Measurements from ENCODE around the gene CITED4. TPM values are rescaled to one million over a fixed set of nuclear protein-coding genes. Genes with fewer than 3 reads are reported as not detected.
A peak's percentile ranks its signal among the peaks of the same experiment; 100 is the strongest.

The CITED4 gene
- total and polyA plus RNA-seq, 3 experiments from 2014 or later: 1.3 to 16.4 (median 1.7) TPM

DNA sequence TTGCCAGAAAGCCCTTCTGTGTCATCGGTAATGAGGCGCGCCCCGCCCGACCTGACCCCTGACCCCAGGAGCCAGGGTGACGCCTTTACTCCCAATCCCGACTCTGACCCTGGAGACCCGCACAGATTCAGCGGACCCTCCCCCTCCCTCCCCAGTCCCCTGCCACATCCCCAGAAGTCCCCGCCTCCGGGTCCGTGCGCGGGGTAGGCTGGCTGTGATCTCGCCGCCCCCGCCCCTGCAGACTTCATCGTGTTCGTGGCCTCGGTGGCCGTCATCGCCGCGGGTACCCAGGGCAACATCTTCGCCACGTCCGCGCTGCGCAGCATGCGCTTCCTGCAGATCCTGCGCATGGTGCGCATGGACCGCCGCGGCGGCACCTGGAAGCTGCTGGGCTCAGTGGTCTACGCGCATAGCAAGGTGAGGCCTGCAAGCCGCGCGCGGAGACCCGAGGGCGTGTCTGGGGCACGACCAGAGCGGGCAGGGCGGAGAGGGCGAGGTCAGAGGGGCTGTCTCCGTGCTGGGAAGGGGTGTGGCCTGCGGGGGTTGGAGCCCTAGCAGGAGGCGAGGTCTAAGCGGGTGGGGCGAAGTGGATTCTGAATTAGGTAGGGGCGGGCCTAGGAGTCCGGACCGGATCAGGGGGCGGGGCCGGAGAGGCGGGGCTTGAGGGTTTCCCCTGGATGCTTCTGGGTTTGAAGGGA lies 43.8 kb downstream of the CITED4 start:
- CTCF ChIA-PET: interaction anchor here (1.2 kb wide), 1 partner anchor 134 kb away, joined by 3 read pairs; no protein-coding TSS in a partner anchor
- no peaks in the 10 kb centered on the region for H3K27me3 Mint-ChIP-seq
- H3K27ac ChIP-seq (ENCODE audit: low read depth, low read length): no peak overlapping the region
- no peaks in the 10 kb centered on the region for H3K36me3 Mint-ChIP-seq
- peak overlapping the region; percentile 73 to 93 (median 85) for H3K4me3 Mint-ChIP-seq
- H3K36me3 ChIP-seq (ENCODE audit: insufficient read depth, low read length): no peaks in the 10 kb centered on the region
- H3K9me3 ChIP-seq (ENCODE audit: low read length): no peaks in the 10 kb centered on the region
- POLR2A ChIA-PET: interaction anchor here (0.5 to 1.2 kb wide), 4 partner anchors 44 to 1520 kb away, joined by 3 to 5 read pairs (median 4); partner anchors contain the start of gene CITED4
- no peaks in the 10 kb centered on the region for H3K9me3 Mint-ChIP-seq
- peaks cover 4 to 18% (median 5%) of the 10 kb centered on the region in 3 donors for H3K4me1 Mint-ChIP-seq
- H3K27me3 ChIP-seq (ENCODE audit: insufficient read depth, low read length, poor library complexity, severe bottlenecking): no peaks in the 10 kb centered on the region
- peaks cover 6% of the 10 kb centered on the region for H3K4me1 ChIP-seq (ENCODE audit: insufficient read depth, low read length)
- peak; percentile 84 to 90 (median 87) for DNase-seq
- peak overlapping the region in 7 of 8 donors; percentile 7 to 90 (median 68) for H3K27ac Mint-ChIP-seq
- peak overlapping the region; percentile 56 for H3K4me3 ChIP-seq (ENCODE audit: low read length)

DNA sequence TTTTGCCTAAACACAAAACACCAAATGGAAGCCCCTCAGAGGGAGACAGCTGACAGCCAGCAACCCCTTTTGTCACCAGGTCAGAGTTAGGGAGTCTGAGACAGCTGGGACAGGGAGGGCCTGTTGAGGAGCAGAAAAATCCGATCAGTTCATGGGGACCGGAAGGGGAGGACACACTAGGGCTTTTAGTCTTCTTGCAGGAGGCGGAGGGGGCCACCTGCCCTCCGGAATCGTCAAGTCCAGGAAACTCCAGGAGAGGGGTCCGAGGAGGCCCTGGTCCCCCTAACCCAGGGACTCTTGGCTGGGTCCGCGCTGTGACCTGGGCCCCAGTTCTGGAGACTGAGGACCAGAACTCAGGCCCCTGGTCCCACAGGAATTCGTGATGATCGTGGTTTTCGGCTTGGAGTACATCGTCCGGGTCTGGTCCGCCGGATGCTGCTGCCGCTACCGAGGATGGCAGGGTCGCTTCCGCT lies 44.3 kb downstream of the CITED4 start:
- Histone ChIP-seq H3K4me3 (ENCODE audit: low read length) (peak overlapping the region; percentile 56), H3K27ac (ENCODE audit: low read depth, low read length) (peak overlapping the region; percentile 9), H3K9me3 (ENCODE audit: low read length) (no peaks in the 10 kb centered on the region), H3K36me3 (ENCODE audit: insufficient read depth, low read length) (no peaks in the 10 kb centered on the region), H3K27me3 (ENCODE audit: insufficient read depth, low read length, poor library complexity, severe bottlenecking) (no peaks in the 10 kb centered on the region), H3K4me1 (ENCODE audit: insufficient read depth, low read length) (peaks cover 6% of the 10 kb centered on the region)
- POLR2A ChIA-PET: interaction anchor here (1.2 kb wide), 1 partner anchor 92 kb away, joined by 3 read pairs; no protein-coding TSS in a partner anchor
- H3K4me1 Mint-ChIP-seq: peaks cover 4 to 18% (median 5%) of the 10 kb centered on the region in 3 donors
- CTCF ChIA-PET: no interaction called here
- peak overlapping the region in 6 of 8 donors; percentile 64 to 90 (median 77) for H3K27ac Mint-ChIP-seq
- H3K4me3 Mint-ChIP-seq: peak overlapping the region; percentile 73 to 93 (median 85)
- H3K36me3 Mint-ChIP-seq: no peaks in the 10 kb centered on the region
- H3K27me3 Mint-ChIP-seq: no peaks in the 10 kb centered on the region
- DNase-seq: no peak
- H3K9me3 Mint-ChIP-seq: no peaks in the 10 kb centered on the region

DNA sequence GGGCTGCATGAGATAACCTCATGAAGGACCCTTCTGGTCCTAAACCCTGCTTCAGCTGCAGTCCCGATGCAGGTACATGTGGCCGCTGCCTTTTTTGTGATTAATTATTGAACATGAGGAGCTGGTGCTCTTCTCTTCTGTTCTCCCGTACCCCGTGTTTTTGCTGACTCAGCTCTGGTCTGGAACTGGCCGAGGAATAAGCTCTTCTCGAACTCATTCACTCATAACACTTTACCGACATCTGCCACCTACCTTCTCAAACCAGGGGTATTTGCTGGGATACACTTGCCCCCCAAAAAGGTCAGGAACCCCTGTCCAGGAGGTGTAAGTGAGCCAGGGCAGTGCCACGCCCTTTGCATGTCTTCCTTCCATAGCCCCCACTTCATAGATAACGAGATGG lies 46.7 kb downstream of the CITED4 start:
- Mint-ChIP-seq H3K9me3 (no peaks in the 10 kb centered on the region), H3K36me3 (no peaks in the 10 kb centered on the region), H3K27me3 (peaks cover 0 to 3% of the 10 kb centered on the region in 2 donors), H3K4me3 (peak overlapping the region in 1 of 7 donors; percentile 34), H3K4me1 (peaks cover 4 to 18% (median 5%) of the 10 kb centered on the region in 3 donors), H3K27ac (peak overlapping the region in 1 of 8 donors; percentile 74)
- H3K36me3 ChIP-seq (ENCODE audit: insufficient read depth, low read length): no peaks in the 10 kb centered on the region
- no peak for DNase-seq
- no peaks in the 10 kb centered on the region for H3K27me3 ChIP-seq (ENCODE audit: insufficient read depth, low read length, poor library complexity, severe bottlenecking)
- peaks cover 6% of the 10 kb centered on the region for H3K4me1 ChIP-seq (ENCODE audit: insufficient read depth, low read length)
- H3K4me3 ChIP-seq (ENCODE audit: low read length): no peak overlapping the region
- CTCF ChIA-PET: no interaction called here
- POLR2A ChIA-PET: no interaction called here
- H3K27ac ChIP-seq (ENCODE audit: low read depth, low read length): no peak overlapping the region
- no peaks in the 10 kb centered on the region for H3K9me3 ChIP-seq (ENCODE audit: low read length)

Other genes starting within 250 kb of the CITED4 start
- 1 to 10 TPM; 1.4 to 1.7 TPM for gene RIMS3, start 196.7 kb downstream of the CITED4 start, total RNA-seq
- 5.4 TPM for gene RIMS3, start 196.7 kb downstream of the CITED4 start, polyA plus RNA-seq
- gene NFYC, start 170.7 kb downstream of the CITED4 start, total RNA-seq: 10 to 100 TPM; 61.3 to 61.6 TPM
- 51.3 TPM for gene NFYC, start 170.7 kb downstream of the CITED4 start, polyA plus RNA-seq
- gene KCNQ4, start 78.6 kb downstream of the CITED4 start, total RNA-seq: under 1 TPM; 0.09 to 0.16 TPM
- gene KCNQ4, start 78.6 kb downstream of the CITED4 start, polyA plus RNA-seq: not detected
- gene CTPS1, start 117.3 kb upstream of the CITED4 start, total RNA-seq: 100 to 1,000 TPM; 151 to 156 TPM
- gene CTPS1, start 117.3 kb upstream of the CITED4 start, polyA plus RNA-seq: 15.5 TPM
- under 1 TPM in 1 of 2 experiments, not detected in 1; 0.09 TPM for gene SLFNL1, start 159.4 kb upstream of the CITED4 start, total RNA-seq
- 0.44 TPM for gene SLFNL1, start 159.4 kb upstream of the CITED4 start, polyA plus RNA-seq

Measured in CD8-positive, alpha-beta memory T cell (primary cell).